ENCODE results near the gene TMBIM1. TPM values are rescaled to one million over a fixed set of nuclear protein-coding genes. Genes with fewer than 3 reads are reported as not detected.

Gene TMBIM1
- total and polyA plus RNA-seq, 4 donors = 92.1 to 258 (median 147) TPM

GRCh38 chr2:218281449-218281848 is 10.9 kb downstream of the TMBIM1 start:
- Histone ChIP-seq H3K9ac (ENCODE audit: insufficient read depth in 1 of 2, low read length in 2 of 2) (no peak overlapping the region), H3K9me3 (ENCODE audit: control insufficient read depth in 4 of 4, insufficient read depth in 3 of 4, low read length in 3 of 4) (no peaks in the 10 kb centered on the region), H3K4me1 (ENCODE audit: control insufficient read depth in 5 of 5, insufficient read depth in 5 of 5, low read length in 5 of 5) (peaks cover 0 to 34% (median 13%) of the 10 kb centered on the region in 5 donors), H3K36me3 (ENCODE audit: control insufficient read depth in 4 of 4, insufficient read depth in 4 of 4, low read length in 4 of 4) (peaks cover 6 to 59% (median 27%) of the 10 kb centered on the region in 4 donors), H3K27ac (ENCODE audit: low read depth in 1 of 2, low read length in 1 of 2) (peak overlapping the region; percentile 64 to 83), H3K27me3 (ENCODE audit: control insufficient read depth in 3 of 3, insufficient read depth in 3 of 3, low read length in 2 of 3) (no peaks in the 10 kb centered on the region), H3K4me3 (no peak overlapping the region)
- TF ChIP-seq, protein P1, sequence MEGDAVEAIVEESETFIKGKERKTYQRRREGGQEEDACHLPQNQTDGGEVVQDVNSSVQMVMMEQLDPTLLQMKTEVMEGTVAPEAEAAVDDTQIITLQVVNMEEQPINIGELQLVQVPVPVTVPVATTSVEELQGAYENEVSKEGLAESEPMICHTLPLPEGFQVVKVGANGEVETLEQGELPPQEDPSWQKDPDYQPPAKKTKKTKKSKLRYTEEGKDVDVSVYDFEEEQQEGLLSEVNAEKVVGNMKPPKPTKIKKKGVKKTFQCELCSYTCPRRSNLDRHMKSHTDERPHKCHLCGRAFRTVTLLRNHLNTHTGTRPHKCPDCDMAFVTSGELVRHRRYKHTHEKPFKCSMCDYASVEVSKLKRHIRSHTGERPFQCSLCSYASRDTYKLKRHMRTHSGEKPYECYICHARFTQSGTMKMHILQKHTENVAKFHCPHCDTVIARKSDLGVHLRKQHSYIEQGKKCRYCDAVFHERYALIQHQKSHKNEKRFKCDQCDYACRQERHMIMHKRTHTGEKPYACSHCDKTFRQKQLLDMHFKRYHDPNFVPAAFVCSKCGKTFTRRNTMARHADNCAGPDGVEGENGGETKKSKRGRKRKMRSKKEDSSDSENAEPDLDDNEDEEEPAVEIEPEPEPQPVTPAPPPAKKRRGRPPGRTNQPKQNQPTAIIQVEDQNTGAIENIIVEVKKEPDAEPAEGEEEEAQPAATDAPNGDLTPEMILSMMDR (IDR thresholded peaks at IDR 0.05; ENCODE audit: control extremely low read depth, extremely low read depth) = no peak
- DNase-seq = no peak
- 65 to 75% methylated on average over 3 of the region's 3 CpGs for WGBS, 2 donors
- ATAC-seq (ENCODE audit: insufficient read depth, low FRiP score) = no peak

DNA sequence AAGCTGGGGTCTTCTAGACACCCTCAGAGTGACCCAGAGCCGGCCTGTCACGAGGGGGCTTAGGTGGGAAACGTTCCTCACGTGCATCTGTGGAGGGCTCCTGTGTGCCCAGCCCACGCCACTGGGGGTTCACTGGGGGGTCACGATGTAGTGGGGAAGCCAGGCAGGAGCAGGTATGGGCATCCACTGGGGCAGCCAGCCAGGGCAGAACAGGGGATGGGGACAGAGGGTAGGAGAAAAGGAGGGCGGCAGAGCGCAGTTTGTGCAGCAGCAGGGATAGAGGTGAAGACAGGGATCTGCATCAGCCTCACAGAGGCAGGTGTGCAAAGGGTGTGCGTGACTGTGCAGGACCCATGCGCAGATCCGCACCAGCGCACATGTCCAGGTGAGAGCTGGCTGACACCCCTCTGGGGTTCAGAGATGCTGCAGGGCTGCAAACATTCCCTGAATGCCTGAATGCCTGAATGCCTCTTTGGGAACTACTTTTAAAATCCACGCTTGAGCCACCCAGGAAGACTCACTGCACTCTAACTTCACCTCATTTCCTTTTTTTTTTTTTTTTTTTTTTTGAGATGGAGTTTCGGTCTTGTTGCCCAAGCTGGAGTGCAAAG is 11.9 kb downstream of the TMBIM1 start:
- Histone ChIP-seq H3K27me3 (ENCODE audit: control insufficient read depth in 3 of 3, insufficient read depth in 3 of 3, low read length in 2 of 3) (no peaks in the 10 kb centered on the region), H3K36me3 (ENCODE audit: control insufficient read depth in 4 of 4, insufficient read depth in 4 of 4, low read length in 4 of 4) (peaks cover 17 to 68% (median 32%) of the 10 kb centered on the region in 4 donors), H3K4me3 (no peak overlapping the region), H3K9me3 (ENCODE audit: control insufficient read depth in 4 of 4, insufficient read depth in 3 of 4, low read length in 3 of 4) (no peaks in the 10 kb centered on the region), H3K4me1 (ENCODE audit: control insufficient read depth in 5 of 5, insufficient read depth in 5 of 5, low read length in 5 of 5) (peaks cover 0 to 23% (median 9%) of the 10 kb centered on the region in 5 donors), H3K27ac (ENCODE audit: low read depth in 1 of 2, low read length in 1 of 2) (peak overlapping the region in 1 of 2 donors; percentile 32), H3K9ac (ENCODE audit: insufficient read depth in 1 of 2, low read length in 2 of 2) (no peak overlapping the region)
- TF ChIP-seq, protein P1 (IDR thresholded peaks at IDR 0.05; ENCODE audit: control extremely low read depth, extremely low read depth) = no peak
- 93% methylated on average over 13 to 14 of the region's 14 CpGs for WGBS, 2 donors
- DNase-seq = no peak
- no peak for ATAC-seq (ENCODE audit: insufficient read depth, low FRiP score)

DNA sequence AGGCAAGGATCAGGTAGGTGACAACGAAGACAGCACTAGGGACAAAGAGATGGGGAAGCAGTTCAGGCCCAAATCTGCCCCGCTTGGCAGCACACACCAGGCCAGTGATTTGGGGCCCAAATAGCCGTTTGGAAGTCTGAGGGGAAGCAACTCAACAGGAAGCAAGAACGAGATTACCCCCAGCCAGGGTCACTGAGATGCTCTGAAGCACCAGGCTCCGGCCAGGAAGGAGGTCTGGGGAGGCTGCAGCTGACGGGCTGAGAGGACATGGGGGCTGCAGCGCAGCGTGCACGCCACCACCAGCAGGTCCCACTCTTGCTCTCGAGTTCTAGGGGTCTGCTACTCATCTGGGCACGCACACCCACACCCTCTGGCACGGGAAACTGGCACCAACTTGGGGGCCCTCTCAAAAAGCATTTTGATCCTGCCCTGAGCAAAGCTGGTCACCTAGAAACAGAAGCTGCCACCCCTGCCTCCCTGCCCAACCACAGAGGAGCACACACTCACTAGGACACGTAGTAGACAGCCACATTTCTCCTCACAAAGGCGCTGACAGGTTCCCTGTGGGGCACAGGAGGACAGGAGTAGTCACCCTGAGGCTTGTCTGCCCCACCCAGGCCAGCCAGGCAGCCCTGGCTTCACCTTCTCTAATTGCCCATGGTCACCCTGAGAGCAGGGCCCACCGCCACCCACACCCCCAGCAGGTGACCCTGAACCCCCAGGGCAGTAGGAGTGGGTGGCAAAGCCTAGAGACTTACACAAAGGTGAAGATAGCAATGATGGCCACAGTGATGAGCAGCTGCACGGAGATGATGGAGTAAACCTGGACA is 13.6 kb downstream of the TMBIM1 start:
- no peak for DNase-seq
- Histone ChIP-seq H3K27me3 (ENCODE audit: control insufficient read depth in 3 of 3, insufficient read depth in 3 of 3, low read length in 2 of 3) (no peaks in the 10 kb centered on the region), H3K27ac (ENCODE audit: low read depth in 1 of 2, low read length in 1 of 2) (no peak overlapping the region), H3K36me3 (ENCODE audit: control insufficient read depth in 4 of 4, insufficient read depth in 4 of 4, low read length in 4 of 4) (peaks cover 25 to 79% (median 46%) of the 10 kb centered on the region in 4 donors), H3K9me3 (ENCODE audit: control insufficient read depth in 4 of 4, insufficient read depth in 3 of 4, low read length in 3 of 4) (no peaks in the 10 kb centered on the region), H3K4me1 (ENCODE audit: control insufficient read depth in 5 of 5, insufficient read depth in 5 of 5, low read length in 5 of 5) (peaks cover 0 to 19% (median 9%) of the 10 kb centered on the region in 5 donors), H3K4me3 (no peak overlapping the region), H3K9ac (ENCODE audit: insufficient read depth in 1 of 2, low read length in 2 of 2) (no peak overlapping the region)
- no peak for ATAC-seq (ENCODE audit: insufficient read depth, low FRiP score)
- TF ChIP-seq, protein P1 (IDR thresholded peaks at IDR 0.05; ENCODE audit: control extremely low read depth, extremely low read depth) = no peak
- WGBS, 2 donors = 89% methylated on average over 16 of the region's 16 CpGs
